GM21619 (cell line): ENCODE measurements around the gene SPATA25.
"Not testable (repeated sequence)": the region's sequence is repeated elsewhere in the genome, so short reads cannot be mapped to it uniquely, and the experiment has no call there.

Experiments
- ATAC-seq: cut with Tn5 transposase; IDR thresholded peaks from one replicate; pipeline ENCODE4 v1.9.1; 2021; ENCODE audit not compliant: unreplicated experiment

SPATA25 gene, protein sequence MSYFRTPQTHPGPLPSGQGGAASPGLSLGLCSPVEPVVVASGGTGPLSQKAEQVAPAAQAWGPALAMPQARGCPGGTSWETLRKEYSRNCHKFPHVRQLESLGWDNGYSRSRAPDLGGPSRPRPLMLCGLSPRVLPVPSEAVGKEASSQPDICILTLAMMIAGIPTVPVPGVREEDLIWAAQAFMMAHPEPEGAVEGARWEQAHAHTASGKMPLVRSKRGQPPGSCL

DNA sequence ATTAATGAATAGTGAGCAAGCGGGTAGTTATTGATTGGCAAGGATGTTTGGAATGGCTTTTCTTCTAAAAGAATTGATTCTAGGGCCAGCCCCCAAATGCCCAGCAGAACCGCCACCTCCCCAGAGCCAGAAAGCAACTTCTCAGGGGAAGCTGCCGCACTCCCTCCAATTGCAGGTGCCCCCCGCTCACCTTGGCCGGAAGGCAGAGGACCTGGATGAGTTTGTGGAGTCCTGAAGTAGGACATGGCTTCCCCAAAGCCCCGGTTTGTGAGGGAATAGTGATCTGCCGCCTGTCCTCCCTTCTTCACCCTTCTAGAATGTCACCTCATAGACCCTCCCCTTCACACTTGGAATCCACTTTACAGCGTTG is at the start of gene SPATA25:
SPATA25 (minus strand) TSS at position 277 of the 370 bp plus-strand sequence; CDS start at position 245, 32 bp downstream.
- no peak for ATAC-seq

DNA sequence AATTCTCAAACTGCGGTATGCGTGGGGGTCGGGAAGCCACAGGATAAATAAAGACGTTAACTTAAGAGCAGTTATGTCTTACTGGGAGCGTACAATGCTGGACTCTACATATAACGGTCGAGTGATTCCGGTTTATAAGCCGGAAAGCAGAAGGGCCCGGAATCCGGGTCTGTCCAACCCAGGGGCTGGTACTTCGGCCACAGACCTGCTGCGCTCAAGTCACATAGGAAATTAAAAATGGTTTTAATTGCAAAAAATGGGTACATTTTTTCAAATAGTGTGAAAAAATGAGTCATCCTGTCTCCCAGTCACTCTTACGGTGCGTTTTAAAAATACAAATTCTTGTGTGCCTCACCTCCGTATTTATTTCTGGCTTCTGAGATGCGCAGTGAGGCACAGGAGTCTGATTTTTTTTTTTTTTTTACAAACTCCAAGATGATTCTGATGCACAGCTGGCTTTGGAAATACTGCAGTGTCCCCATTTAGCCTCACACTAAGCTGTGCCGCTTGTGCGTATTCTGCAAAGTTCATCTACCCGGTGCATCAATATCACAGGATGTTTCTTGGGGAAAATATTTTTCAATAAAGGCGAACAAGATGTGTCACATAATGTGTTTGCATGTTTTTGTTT is 48.1 kb upstream of the SPATA25 start:
- ATAC-seq = peak; percentile 4

DNA sequence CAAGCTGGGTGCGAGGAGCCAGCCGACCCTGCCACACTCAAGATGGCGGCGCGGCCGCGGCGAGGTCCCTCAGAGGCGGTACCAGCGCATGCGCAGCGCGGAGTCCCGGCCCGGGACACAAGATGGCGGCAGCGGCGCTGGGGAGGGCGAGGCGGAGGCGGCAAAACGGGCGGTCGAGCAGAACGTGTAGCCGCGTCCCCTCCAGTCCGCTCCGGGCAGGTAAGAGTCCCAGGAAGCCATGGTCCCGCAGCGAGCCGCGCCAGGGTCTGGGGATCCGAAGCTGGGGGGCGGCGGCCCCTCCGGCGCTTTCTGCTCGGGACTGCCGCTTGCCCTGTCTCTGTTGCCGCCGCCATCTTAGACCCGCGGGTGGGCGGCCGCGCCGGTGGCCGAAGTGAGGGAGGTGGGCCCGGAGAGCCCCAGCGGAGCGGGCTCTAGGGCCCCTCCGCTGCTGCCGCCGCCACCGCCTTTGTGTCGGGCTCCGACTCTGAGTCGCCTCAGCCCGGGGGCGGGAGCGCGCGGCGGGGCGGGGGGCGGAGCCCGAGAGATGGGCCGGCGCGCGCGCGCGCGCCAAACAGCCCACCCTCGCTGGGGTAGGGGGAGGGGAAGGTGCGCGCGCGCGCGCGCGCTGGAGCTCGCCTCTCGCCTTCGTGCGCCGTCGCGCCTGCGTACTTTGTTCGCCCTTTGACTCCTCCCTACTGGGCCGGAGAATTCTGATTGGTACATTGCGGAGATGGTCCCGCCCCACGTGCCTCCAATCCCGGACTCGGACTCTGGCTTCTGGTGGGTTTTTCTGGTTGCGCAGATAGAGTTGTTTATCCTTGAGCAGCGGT is 47.4 kb upstream of the SPATA25 start, which contains the start of gene PCIF1:
PCIF1 (plus strand) TSS at position 98 of the 830 bp plus-strand sequence. CDS start 4,317 bp downstream, outside the sequence.
- ATAC-seq = peak; percentile 61

DNA sequence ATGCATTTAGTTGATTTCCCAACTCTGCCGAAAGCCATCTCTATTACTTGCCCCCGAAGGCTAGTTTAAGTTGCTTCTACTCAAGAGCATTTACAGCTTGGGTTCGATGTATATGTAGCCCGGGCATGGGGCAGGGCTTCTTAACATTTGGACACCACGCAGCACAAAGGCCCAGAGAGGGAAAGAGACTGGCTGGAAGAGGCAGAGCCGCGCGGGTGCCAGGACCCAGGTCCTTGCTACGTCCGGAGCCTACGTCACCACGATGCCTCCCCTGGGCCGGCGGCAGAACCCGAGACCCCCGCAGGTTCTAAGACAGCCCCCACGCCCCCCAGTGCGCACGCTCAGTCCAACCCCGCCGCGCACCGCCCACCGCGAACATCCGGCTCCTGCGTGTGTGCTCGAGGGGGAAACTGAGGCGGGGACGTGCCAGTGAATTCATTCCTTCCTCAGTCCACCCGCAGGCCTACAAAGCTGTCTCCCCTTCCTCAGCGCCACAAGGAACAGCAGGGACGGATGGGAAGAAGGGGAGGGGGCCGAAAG is 46.7 kb upstream of the SPATA25 start:
- peak; percentile 18 for ATAC-seq

DNA sequence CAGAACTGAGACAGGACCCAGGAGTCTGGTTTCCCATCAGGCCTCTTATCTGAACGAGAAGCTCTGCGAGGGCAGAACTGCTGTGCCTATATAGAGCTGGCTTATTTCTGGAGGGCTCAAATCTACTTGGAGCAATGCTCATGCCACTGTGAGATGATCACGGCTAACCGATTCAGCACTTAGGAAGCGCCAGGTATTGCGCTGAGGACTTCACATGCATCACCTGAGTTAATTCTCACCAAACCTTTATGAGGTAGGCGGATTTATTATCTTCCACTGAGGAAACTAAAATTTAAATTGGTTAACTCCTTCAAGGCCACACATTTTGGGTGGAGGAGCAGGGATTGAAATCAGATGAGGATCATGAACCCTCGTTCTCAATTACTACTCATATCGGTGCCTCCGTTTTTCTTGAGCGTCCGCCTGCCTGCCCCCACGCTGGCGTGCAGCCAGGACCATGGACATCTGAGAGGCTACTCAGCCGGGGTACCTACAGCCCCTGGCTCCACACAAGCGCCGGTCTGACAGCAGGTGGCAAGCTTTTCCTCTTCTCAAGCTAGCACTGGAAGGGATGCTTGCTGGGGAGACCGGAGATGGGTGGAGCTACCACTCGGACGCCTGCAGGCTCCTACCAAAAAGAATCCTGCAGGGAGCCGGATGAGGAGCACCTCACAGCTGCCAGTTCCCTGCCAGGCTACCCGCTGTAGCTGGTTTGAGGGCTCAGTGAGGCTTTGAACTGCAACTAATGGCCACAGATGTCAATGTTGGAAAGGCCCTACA is 46.0 kb upstream of the SPATA25 start:
- peak; percentile 35 for ATAC-seq

DNA sequence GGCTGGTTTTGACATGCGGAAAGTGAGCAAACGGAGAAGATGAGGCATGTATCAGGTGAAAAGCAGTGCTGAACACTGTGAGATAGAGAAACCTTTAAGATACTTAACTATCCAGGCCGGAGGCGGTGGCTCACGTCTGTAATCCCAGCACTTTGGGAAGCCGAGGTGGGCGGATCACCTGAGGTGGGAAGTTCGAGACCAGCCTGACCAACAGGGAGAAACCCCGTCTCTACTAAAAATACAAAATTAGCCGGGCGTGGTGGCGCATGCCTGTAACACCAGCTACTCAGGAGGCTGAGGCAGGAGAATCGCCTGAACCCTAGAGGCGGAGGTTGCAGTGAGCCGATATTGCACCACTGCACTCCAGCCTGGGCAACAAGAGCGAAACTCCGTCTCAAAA is 44.3 kb upstream of the SPATA25 start:
- not testable (repeated sequence) for ATAC-seq

DNA sequence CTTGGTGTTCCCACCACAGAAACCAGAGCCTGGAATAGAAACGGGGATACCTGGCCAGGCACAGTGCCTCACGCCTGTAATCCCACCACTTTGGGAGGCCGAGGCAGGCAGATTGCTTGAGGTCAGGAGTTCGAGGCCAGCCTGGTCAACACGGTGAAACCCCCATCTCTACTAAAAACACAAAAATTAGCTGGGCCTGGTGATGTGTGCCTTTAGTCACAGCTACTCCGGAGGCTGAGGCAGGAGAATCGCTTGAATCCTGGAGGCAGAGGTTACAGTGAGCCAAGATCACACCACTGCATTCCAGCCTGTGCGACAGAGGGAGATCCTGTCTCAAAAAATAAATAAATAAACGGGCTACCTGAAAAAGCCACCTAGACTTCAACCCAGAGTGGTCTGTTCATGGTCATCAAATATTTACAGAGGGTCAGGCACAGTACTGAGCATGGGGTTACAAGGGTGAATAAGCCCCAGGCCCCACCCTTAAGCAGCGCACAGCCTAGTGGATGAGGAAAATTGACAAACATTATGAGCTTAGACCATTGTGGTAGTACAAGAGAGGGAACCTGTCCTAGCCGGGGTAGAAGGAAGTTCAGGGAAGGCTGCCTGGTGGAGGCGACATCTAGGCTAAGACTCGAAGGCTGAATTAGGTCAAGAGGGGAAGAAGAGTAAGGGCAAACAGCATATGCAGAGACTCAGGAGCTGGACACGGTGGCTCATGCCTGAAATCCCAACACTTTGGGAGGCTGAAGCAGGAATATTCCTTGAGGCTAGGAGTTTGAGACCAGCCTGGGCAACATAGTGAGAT is 39.9 kb upstream of the SPATA25 start:
- no peak for ATAC-seq

DNA sequence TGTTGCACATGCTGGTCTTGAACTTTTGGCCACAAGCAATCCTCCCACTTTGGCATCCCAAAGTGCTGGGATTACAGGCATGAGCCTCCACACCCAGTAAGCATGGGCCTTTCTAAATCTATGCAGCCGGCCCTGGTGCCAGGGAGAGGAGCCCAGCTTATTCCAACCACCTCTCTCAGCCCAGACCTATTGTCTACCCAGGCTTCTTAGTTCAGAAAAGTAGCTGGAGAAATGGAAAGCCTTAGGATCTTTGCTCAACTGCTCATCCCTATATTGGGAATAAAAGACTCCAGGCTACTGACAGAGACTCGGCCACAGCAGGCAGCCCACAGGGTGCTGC is 39.3 kb upstream of the SPATA25 start:
- no peak for ATAC-seq

DNA sequence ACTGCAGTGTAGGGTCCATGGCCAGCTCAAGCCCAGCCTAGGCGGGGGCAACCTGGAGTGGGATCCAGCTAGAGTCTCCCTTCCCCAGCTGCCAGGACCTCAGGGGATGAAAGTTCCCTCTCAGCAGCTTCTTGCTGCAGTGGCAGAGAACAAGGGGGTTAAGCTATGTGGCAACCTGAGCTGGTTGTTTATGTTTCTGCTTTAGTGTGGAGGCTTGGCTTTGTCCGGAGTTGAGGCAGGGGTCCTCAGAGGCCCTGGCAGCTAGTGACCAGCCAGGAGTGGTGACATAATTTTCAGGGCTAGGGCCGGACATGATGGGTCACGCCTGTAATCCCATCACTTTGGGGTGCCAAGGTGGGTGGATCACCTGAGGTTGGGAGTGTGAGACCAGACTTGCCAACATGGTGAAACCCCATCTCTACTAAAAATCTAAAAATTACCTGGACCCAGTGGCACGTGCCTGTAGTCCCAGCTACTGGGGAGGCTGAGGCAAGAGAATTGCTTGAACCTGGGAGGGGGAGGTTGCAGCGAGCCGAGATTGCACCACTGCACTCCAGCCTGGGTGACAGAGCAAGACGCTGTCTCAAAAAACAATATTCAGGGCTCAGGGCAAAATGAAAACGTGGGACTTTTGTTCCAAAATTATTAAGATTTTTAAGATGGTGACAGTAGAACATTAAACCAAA is 38.5 kb upstream of the SPATA25 start:
- ATAC-seq = no peak

DNA sequence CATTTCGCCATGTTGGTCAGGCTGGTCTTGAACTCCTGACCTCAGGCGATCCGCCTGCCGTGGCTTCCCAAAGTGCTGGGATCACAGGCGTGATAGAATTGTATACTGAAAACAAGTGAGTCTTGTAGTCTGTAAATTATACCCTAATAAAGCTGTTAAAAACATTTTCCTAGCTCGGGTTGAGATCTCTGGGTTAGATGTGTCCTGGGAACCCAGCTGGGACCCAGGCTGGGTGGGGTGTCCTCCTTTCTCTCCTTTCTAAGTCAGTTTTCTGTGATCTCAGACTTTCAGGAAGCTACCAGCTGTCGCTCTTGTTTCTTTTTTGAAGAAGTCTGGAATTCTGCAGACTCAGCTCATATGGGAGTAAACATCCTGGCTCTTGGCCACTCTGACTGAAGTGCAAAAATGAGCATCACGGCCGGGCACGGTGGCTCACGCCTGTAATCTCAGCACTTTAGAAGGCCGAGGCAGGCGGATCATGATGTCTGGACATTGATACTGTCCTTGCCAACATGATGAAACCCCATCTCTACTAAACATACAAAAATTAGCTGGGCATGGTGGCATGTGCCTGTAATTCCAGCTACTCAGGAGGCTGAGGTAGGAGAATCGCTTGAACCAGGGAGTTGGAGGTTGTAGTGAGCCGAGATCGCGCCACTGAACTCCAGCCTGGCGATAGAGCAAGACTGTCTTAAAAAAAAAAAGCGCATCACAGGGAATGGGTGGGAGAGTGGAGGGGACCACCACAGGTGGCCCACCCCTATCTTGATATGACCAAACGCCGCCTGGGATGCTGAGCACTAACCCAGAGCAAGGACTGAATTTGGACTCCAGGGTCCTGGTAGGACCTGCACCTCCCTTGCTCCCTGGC is 37.2 kb upstream of the SPATA25 start:
- no peak for ATAC-seq

DNA sequence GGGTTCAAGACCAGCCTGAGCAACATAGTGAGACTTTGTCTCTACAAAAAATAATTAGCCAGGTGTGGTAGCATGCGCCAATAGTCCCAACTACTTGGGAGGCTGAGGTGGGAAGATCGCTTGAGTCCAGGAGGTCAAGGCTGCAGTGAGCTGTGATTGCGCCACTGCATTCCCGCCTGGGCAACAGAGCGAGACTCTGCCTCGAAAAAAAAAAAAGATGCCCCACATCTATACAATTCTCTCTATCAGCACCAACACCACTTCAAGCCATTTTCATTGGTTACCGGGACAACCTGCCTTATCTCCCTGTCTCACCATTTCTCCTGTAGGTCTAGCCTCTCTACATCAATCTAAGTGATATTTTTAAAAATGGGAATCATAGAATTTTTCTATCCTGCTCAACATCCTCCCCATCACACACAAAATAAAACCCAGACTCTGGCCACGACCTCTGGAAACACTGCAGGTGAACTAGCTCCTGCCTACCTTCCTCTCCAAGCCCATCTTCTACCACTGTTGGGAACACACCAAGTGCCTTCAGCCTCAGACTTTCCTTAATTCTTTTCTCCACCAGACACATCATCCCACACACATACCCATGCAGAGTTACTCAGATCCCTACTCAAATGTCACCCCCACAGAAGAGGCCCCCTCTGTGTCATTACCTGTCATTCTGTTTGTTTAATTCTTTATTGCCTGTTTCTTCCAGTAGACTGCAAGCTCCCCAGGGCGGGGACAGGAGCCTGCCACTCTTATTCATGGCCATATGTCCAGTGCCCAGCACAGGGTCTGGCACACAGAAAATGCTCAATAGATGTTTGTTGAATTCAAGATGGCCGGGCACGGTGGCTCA is 34.1 kb upstream of the SPATA25 start:
- no peak for ATAC-seq

DNA sequence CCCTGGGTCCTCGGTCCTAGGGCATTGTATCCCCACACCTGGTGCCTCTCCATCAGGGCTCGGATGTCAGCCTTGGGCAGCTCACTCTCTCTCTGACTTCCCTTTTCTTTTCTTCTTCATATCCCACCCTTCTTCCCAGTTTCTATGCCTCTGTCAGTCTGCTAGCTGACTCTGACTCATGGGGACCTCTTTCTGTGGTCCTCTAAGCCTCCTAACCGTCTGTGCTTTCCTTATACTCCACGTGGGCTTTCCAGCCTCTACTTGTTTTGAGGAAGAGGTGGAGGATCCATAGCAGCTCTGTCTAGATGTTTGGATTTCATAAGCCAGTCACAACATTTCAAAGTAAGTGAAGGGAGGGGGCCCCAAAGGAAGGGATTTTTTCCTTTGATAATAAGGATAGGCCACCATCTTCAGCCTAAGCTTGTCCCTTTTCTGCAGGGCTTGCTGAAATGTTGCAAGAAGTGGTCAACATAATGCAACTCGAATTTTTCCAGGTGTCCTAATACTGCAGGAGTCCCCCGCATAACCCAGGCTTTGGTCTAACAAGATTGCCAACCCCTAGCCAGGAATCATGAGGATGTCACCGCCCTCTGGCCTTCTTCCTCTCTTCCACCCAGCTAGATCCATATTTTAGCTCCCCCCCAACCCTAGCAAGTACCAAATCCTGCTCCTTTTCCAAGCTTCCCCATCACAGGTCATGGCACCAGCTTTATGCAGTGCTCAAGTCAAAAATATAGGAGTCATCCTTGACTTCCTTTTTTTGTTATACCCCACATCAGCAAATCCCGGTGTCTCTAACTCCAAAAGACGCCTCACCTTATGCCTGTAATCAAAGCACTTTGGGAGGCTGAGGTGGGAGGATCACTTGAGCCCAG is 33.3 kb upstream of the SPATA25 start:
- no peak for ATAC-seq

DNA sequence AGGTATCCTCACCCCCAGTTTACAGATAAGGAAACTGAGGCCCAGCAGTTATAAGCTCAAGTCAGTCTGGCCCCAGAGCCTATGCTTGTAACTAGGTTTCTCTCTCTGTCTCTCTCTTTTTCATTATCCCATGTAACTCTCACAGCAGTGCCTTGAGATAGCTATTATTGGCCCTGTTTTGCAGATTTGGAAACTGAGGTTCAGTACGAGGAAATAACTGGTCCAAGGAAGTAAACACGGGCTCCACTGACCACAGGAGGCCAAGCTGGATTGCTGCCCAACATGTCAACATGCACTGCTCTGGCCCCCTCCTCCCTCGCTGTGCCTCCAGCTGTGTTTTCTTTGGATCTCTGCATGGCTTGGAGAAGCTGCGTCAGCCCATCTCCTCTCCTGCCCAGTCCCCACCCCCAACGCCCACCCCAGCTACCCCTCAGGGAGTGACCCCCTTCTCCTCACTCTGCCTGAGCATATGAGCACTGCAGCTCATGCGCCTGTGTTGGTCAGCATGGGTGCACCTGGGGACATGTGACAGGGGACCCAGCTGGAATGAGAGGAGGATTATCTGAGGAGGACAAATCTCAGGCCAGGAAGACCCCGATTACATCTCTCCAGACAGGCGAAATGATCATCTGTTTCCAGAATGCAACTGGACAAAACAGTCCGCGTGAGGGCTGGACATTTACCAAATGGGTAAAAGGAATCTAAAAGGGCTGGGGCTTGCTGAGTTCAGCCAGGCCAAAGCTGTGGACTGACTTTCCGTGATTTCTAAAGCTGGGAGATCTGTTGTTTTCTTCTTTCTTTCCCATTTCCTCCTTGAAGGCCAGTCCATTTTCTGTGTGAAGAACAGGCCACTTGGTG is 32.3 kb upstream of the SPATA25 start:
- ATAC-seq = no peak

DNA sequence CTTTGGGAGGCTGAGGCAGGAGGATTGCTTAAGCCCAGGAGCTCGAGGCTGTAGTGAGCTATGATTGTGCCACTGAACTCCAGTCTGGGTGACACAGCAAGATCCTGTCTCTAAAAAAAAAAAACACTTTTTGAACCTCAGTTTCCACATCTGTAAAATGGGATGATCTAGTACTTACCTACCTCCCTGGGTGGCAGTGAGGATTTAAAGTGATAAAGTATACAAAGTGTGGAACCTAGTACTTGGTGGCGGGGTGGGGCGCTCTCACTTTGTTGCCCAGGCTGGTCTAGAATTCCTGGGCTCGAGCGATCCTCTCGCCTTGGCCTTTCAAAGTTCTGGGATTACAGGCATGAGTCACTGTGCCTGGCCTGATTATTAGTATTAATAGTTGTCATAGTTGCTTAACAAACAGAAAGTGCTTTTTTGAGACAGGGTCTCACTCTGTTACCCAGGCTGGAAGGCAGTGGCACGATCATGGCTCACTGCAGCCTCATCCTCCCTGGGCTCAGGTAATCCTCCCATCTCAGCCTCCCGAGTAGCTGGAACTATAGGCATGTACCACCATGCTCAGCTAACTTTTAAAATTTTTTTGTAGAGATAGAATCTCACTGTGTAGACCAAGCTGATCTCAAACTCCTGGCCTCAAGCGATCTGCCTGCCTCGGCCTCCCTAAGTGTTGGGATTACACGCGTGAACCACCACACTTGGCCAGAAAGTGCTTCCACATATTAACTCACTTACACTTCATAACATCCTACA is 31.5 kb upstream of the SPATA25 start:
- ATAC-seq = no peak

DNA sequence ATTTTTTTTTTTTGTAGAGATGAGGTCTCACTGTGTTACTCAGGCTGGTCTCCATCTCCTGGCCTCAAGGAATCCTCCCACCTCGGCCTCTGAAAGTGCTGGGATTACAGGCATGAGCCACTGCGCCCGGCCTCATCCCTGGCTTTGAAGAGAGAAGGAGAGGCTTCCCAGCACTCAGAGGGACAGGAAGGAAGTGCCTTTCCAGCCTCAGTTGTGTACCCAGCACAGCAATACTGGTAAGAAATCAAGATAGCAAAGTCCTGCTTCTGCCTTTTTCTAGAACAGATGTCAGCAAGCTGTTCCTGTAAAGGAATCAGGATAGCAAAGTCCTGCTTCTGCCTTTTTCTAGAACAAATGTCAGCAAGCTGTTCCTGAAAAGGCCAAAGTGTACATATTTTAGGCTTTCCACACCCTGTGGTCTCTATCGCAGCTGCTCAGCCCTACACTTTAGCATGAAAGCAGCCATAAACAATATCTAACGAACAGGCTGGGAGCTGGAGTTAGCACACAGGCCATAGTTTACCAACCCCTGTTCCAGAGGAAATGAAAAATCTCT is 30.8 kb upstream of the SPATA25 start:
- ATAC-seq = no peak
